Mesenteric fat pad (tissue), 1 donor: Measurements from ENCODE around the gene GBE1. TPM values are rescaled to one million over a fixed set of nuclear protein-coding genes. Genes with fewer than 3 reads are reported as not detected.

Experiments
- DNase-seq: peaks from one replicate; pipeline ENCODE4 v3.0.0-alpha.2; 2020; ENCODE audit warnings: low spot score
- total RNA-seq: library from RNA; stranded (reverse); fragmentation: NEBNext Ultra II Directional; extraction: Animal tissue kit (Norgen Biotek cat#: 25700); gene quantifications from one replicate; pipeline ENCODE4 v1.2.1, GENCODE V29; 2021
- donor health status: DM: yes; HTN: yes; CAD: no.

The GBE1 gene
- total RNA-seq, 1 donor from 2014 or later, result 152 TPM

DNA sequence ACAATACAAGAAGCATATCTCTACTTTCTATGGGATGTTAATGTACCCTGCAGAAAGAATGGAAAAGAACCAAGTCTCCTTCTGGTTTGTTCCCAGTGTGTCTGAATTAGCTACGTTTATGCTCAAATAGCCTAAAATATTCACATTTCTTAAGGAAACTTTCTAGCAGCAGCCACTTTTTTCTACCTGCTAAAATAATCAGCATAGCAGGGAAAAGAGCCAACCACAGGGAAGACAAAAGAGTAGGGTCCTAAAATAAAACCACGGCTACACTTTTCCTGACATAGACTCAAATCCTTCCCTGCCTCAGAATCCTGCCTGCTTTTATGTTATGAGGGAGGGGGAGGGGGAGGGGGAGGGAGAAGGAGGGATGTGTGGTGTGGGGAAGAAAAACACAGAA, 136.7 kb downstream of the GBE1 start:
- no peak for DNase-seq

GRCh38 chr3:81622395-81622794, 139.1 kb downstream of the GBE1 start:
- DNase-seq, result no peak

DNA sequence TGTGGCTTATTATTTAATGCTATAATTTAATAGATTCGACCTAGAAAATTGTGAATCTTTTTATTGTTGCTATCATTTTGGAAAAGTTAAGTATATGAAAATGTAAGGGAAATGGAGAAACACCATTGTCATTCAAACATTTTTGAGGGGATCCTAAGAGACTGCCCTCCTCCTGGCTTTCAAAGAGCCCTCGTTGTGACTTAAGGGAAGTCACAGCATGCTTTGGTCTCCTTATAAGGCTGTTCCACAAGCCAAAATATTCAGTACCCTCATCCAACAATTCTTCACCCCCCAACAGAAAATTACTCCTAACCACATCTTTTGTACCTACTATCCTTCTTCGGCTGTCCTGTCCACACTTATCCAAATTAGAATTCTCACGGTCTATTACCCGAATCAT, 140.2 kb downstream of the GBE1 start:
- no peak for DNase-seq

GRCh38 chr3:81620849-81621248, 140.6 kb downstream of the GBE1 start:
- DNase-seq, result no peak

DNA sequence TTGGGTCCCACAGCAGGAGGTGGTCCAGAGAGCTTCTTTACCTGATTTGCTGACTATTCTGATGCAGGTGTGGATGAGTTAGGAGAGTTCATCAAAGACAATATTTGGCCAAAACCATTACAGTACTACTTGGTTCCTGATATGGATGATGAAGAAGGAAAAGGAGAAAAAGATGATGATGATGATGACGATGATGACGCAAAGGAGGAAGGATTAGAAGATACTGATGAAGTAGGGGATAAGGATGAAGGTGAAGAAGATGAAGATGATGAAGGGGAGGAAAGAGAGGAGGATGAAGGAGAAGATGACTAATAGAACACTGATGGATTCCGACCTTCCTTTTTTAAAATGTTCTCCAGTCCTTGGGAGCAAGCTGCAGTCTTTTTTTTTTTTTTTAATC, 148.7 kb downstream of the GBE1 start:
- no peak for DNase-seq

GRCh38 chr3:81602781-81603180, 158.7 kb downstream of the GBE1 start:
- no peak for DNase-seq

GRCh38 chr3:81601707-81602305, 159.6 kb downstream of the GBE1 start:
- no peak for DNase-seq

GRCh38 chr3:81592101-81592500, 169.3 kb downstream of the GBE1 start:
- DNase-seq, result no peak

GRCh38 chr3:81585937-81586336, 175.5 kb downstream of the GBE1 start:
- DNase-seq, result no peak

GRCh38 chr3:81585056-81585455, 176.4 kb downstream of the GBE1 start:
- no peak for DNase-seq

- no peak for DNase-seq
These were observed 179.4 kb downstream of the GBE1 start for GRCh38 chr3:81581966-81582599.

- no peak for DNase-seq
These were observed 181.1 kb downstream of the GBE1 start for GRCh38 chr3:81580355-81580754.

GRCh38 chr3:81579744-81580143, 181.7 kb downstream of the GBE1 start:
- no peak for DNase-seq

GRCh38 chr3:81572201-81572756, 189.2 kb downstream of the GBE1 start:
- no peak for DNase-seq

GRCh38 chr3:81568378-81568777, 193.1 kb downstream of the GBE1 start:
- DNase-seq, result no peak

GRCh38 chr3:81565041-81565440, 196.4 kb downstream of the GBE1 start:
- DNase-seq, result no peak

GRCh38 chr3:81558106-81558505, 203.3 kb downstream of the GBE1 start:
- DNase-seq, result no peak

DNA sequence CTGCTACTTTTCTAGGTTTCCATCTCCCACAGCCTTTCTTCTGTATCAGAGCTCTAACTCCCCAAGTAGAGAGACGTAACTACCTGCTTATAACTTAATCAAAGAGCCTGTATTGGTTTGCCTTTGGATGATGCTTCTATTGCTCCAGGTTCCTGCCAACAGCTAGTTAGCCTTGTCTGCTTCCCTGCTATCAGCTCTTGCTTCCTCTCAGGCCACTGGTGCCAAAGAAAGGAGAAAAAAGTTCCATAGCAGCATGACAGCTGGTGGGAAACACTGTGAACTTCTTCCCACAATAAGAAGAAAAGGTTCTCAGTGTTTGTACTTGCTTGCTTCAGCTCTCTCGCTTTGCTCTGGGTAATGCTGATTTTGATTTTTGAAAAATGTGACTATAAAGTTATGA, 206.6 kb downstream of the GBE1 start:
- no peak for DNase-seq

GRCh38 chr3:81554388-81554787, 207.1 kb downstream of the GBE1 start:
- no peak for DNase-seq

DNA sequence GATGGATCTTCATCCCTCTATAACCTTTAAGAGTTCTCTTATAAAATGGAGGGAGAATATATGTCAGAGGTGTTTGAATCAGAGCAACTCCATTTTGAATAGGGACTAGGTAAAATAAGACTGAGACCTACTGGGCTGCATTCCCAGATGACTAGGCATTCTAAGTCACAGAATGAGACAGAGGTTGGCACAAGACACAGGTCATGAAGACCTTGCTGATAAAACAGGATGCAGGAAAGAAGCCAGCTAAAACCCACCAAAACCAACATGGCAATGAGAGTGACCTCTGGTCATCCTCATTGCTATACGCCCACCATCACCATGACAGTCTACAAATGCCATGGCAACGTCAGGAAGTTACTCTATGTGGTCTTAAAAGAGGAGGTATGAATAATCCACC, 211.0 kb downstream of the GBE1 start:
- no peak for DNase-seq

- no peak for DNase-seq
These were observed 211.6 kb downstream of the GBE1 start for GRCh38 chr3:81549831-81550230.

GRCh38 chr3:81549388-81549787, 212.1 kb downstream of the GBE1 start:
- DNase-seq, result no peak

DNA sequence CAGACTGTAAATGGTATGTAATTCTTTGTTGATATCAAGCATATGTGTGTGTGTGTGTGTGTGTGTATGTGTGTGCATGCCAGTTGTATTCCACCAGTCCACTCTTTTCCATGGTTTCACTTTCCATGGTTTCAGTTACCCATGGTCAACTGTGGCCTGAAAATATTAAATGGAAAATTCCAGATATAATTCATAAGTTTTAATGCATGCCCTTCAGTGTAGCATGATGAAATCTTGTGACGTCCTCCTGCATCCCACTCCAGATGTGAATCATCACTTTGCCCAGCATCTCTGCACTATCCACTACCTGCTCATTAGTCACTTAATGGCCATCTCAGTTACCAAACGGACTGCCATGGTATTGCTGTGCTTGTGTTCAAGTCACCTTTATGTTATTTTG, 215.9 kb downstream of the GBE1 start:
- DNase-seq, result no peak
